ENCODE measurements around the gene SLC35F3.

The SLC35F3 gene

DNA sequence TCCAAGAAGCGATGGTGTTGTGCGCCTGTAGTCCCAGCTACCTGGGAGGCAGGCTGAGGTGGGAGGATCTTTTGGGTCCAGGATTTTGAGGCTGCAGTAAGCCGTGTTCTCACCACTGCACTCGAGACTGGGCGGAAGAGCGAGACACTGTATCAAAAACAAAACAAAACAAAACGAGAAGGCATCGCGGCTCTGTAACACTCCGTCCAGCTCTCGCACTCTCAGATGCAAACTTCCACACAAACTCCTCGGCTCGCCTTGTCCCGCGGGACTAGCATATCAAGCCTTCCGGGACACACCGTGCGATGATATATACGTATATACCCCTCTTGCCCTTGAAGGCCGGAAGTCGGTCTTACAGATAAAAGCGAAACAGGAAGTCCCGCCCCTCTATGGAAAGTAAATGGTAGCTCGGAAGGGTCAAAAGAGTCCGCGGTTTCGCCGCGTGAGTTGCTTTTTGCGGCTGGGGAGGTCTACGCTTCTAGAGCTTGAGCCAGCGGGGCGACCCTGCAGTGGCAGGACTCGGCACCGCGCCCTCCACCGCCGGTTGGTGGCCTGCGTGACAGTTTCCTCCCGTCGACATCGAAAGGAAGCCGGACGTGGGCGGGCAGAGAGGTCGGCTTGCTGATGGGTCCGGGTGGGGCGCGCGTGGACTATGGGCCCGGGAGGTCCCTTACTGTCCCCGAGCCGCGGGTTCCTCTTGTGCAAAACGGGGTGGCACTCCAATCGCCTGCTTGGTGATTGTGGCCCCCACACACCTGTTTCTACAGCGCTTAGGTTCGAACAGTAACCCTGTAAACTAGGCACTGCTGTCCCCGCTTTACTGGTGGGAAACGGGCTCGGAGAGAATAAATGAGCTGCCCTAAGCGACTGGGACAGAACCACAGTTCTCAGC is 468.8 kb downstream of the SLC35F3 start, which contains the start of gene COA6:
Gene COA6, plus strand, starts transcription at position 393 of the 895 bp plus-strand sequence. Its CDS starts 11 bp downstream, at position 404.
- peak within 1 kb of the TSS; percentile 96 for H3K27ac ChIP-seq
- TF ChIP-seq, protein P1, sequence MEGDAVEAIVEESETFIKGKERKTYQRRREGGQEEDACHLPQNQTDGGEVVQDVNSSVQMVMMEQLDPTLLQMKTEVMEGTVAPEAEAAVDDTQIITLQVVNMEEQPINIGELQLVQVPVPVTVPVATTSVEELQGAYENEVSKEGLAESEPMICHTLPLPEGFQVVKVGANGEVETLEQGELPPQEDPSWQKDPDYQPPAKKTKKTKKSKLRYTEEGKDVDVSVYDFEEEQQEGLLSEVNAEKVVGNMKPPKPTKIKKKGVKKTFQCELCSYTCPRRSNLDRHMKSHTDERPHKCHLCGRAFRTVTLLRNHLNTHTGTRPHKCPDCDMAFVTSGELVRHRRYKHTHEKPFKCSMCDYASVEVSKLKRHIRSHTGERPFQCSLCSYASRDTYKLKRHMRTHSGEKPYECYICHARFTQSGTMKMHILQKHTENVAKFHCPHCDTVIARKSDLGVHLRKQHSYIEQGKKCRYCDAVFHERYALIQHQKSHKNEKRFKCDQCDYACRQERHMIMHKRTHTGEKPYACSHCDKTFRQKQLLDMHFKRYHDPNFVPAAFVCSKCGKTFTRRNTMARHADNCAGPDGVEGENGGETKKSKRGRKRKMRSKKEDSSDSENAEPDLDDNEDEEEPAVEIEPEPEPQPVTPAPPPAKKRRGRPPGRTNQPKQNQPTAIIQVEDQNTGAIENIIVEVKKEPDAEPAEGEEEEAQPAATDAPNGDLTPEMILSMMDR (conservative IDR thresholded peaks at IDR 0.05): no peak

DNA sequence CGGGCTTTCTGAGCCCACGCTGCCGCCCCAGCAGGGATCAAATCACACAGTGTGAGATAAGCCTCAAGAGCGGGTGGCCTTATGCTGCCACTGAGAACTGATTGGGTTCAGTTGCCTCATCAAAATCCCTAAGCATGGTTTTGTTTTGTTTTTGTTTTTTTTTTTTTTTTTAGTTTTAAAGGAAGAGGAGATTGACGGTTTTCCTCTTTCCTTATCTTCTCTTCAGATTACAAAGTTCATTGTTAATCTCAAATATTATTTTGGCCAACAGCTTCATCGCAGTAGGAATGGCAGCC is 469.4 kb downstream of the SLC35F3 start:
- TF ChIP-seq, protein P1 (conservative IDR thresholded peaks at IDR 0.05): no peak
- peak overlapping the region; percentile 96 for H3K27ac ChIP-seq

Data from VCaP (cell line).